Measurements from ENCODE around the gene SETD3.

Gene SETD3

DNA sequence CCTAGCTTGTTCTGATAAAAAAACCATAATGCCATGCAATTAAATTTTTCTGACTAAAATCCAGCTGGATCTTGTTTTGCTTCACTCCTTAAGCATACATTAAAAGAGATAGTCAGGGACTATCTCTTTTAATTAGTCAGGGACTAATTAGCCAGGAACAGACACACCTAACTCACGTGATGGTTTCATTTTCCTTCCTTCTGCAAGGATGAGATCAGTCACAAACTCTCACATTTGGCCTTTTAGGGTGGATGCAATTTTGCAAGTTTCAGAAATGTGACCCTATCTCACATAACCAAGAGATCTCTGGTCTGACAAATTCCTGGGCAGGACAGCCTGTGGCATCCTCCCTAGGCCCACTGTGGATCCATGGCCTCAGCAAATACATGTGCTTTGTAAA lies 62.4 kb downstream of the SETD3 start:
- no peak for DNase-seq

GRCh38 chr14:99416909-99417308 lies 63.8 kb downstream of the SETD3 start:
- DNase-seq: no peak

DNA sequence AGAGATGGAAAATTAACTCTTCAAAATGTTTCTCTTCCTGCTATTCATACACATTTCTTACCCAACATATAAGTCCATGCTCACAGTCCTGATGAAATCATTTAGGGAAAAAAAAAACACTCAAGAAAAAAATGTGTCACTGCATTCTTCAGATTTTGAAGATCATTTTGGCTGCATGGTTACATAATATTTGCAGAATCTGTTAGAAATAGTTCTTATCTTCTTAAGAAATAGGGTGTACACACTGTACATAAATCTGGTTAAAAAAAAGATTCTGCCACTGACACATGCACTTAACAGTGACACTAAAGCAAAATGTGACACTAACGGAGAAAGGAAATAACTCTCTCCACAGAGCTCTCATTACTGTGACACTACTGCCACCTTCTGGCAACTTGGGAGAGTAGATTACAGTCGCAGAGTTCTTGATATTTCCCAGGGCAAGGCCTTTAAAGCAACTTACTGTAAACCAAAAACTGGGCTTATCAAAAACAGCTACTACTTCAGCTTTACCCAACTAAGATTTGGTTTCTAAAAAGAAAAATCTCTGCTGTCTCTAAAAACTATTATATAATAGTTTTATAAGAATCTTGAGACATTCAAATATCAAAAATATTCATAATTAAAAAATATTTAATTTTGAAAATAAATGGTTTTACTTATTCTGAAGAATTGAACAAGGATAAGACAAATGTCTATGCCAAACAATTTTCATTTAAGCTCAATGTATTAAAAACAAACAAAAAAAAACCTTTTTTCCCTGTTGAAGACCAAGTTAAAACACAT lies 65.0 kb downstream of the SETD3 start:
- DNase-seq: peak; percentile 40

DNA sequence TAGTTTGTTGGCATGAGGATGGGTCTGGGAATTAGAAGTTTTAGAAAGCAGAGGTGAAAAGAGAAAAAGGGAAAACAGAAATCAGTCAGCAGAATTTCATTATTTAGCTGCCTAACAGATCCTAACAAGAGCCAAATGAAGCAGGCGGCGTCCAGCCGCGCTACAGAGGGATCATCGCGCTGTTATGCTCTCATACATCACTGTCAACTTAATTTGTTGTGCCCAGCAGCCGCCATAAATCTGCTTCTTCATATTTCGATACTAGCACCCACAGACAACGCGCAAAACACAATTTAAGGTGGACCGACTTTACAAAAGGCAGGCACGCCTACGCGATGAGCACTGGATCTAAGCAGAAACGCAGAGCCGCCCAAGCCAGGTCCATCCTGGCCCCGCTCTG lies 66.7 kb downstream of the SETD3 start:
- no peak for DNase-seq

DNA sequence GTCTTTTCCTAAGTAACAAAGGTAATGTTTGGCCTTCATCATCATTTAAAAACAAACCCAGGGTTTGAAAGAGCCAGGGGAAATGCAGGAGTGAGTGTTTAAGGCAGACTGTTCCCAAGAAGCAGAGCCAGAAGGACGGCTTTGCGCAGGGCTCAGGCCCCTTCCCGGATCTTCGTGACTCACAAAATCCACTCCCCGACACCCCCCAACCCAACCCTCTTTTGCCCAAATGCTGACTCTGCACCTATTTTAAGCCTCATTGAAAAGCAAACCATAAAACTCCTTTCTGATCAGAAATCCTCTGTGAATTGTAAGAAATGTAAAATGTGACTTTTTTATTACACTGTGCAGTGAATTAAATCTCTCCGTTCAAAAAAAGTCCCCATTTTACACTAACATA lies 67.5 kb downstream of the SETD3 start:
- no peak for DNase-seq

GRCh38 chr14:99412117-99413061 lies 68.3 kb downstream of the SETD3 start:
- DNase-seq: no peak

GRCh38 chr14:99410019-99410418 lies 70.6 kb downstream of the SETD3 start:
- DNase-seq: no peak

DNA sequence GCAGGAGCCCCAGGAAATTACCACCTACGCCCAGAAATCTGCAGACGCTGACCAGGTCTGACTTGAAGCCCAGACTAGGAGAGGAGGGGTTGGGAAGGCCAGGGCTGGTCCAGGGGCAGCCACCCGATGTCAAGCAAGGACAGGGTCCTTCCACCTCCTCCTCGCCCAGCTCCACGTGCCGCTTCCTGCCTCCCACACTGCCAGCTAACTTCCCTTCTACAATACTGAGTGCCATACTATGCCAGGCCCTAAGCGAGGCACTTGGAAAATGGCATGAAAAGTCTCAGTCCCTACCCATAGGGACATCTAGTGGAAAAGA lies 71.7 kb downstream of the SETD3 start:
- DNase-seq: no peak

DNA sequence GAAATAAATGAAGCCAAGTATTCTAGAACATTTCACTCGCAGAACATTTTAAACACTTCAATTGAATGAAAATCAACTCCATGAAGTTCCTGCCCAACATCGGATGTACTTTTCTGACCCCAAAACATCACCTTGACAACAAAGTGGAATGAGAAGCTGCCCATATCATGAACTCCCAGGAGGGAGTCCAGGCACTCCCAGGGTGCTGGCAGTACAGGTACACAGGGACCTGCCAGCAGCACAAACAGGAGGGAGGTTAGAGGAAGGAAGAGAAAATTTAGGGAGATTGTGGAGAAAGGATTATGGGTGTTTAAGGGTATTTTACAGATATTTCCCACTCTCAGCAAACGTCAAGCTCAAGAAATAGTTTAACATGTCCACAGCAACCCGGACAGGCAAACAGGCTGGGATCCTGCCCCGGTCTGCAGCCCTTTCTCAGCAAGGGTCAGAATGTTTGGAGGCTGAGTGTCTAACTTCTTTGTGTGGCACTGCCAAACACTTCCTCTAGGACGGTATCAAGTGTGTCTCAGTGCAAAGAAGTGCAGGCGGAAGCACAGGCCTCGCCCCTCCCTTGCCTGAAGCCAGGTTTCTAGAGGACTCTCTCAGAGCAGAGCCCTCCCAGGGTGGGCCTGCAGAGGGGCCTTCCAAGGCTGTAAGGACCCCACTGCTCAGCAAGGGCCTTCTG lies 72.2 kb downstream of the SETD3 start:
- no peak for DNase-seq

DNA sequence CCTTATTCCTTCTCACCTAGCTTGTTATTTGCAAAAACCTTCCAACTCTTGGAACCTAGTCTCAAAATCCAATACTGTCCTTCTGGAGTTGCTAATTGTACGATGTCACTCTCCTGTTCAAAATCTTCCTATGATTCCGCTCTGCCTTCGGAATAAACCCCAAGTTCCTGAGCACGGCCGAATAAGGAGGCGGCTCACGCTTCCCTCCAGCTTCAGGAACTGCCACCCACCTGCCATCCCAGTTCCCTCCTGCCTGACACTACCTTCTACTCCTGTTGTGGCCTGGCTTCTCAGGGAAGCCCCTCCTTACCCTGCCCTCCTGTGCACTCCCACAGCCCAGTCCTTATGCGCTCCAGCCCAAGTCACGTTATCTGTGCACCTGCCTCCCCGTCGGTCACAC lies 73.2 kb downstream of the SETD3 start:
- DNase-seq: no peak

GRCh38 chr14:99402950-99403349 lies 77.7 kb downstream of the SETD3 start:
- DNase-seq: no peak

GRCh38 chr14:99402285-99402648 lies 78.4 kb downstream of the SETD3 start:
- DNase-seq: no peak

DNA sequence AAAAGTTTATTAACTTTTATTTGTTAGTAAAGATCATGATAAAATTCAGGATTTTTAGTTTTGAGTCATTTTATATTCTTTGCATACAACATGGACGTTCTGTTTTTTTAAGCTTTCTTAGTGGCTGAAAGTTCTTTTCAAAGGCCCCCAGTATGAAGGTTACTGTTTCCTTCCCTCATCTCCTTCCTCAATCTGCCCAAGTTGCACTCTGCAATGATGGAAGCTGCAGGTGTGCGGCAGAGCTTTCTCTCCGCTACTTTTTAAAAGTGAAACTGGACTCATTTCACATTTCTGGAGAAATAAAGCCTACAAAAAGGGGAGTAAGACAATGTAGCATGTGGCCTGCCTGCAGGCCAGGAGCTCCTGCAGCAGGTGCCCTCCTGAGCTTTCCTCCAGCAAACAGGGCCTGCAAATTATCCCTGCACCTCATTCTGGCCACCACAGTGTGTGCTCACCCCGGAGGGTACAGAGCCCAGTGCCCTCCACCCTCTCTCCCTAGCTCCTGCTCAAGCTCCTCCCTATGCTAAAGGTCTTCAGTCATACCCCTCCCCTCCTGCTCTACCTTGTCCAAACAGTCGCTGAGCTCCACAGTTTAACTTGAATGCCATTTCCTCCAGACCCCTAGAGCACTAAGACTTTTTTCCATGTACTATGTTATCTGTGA lies 78.9 kb downstream of the SETD3 start:
- no peak for DNase-seq

DNA sequence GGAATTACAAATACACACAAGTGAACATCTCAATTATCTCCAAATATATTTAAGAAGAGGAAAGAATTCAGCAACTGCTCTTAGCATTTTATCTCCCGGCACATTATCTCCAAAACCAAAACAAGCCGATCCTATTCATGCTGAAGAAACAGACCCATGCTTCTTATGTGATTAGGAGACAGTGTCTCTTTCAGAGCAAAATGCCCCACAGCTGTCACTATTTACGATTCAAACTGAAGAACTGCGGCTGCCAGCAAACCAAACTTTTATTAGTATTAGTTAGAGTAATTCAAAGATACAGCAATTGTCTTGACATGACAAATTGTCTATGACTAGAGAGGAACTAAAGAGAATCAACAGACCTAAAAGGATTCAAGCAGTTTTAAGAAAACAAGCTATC lies 79.4 kb downstream of the SETD3 start:
- no peak for DNase-seq

- DNase-seq: no peak
These were observed 83.0 kb downstream of the SETD3 start for GRCh38 chr14:99397698-99398097.

DNA sequence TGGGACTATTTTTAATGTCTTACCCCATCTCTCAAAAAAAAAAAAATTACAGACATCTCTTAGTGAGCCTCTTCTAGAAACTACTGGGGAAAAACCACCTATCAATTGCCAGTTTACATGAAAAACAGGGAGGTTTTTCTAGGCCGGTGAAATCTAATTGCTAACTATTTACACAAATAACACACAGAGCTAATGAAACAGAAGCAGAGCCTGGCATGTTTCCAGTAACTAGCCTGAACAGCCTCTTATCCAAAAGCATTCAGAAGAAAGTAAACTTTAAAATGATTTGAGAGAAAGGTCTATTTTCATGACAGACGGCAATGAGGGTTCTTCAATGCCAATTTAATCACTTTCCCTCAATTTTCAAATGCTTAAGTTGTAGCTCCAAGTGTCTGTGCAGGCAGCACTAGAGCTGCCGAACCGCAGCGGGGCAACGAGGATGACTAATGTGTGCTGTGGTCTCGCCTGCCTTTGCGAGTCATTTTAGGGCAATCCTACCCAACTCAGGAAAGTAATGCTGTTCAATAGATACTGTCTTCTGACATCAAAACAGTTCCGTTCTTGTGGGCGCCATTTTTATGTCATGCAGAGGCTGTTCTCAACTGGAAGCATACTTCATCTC lies 84.6 kb downstream of the SETD3 start:
- DNase-seq: peak; percentile 53

- no peak for DNase-seq
These were observed 86.0 kb downstream of the SETD3 start for GRCh38 chr14:99394602-99395156.

DNA sequence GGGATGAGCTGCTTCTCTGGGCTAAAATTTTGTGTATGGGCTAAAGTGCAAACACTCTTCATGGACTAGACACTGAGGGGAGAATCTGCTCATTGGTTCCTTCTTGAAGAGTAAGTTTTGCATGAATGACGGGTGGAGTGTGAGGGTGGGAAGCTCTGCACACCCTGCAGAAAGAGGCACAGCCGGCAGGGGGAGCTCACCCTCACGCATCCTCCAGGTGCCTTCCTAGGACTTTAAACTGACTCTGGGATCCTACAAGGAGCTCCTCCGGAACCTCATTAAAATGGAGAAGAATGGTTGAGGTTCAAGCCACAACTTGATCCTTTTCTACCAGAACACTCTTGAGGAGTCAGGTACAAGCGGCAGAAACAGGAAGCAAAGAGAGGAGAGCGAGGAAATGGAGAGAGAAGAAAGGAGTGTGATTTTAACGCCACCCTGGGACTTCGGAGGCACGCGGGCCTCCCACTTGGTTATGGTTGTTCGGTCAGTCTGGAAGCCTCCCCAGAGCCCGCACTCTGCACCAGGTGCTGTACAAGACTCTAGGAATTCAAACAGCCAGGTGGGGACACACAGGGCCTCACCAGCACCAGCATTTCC lies 87.5 kb downstream of the SETD3 start:
- DNase-seq: no peak

DNA sequence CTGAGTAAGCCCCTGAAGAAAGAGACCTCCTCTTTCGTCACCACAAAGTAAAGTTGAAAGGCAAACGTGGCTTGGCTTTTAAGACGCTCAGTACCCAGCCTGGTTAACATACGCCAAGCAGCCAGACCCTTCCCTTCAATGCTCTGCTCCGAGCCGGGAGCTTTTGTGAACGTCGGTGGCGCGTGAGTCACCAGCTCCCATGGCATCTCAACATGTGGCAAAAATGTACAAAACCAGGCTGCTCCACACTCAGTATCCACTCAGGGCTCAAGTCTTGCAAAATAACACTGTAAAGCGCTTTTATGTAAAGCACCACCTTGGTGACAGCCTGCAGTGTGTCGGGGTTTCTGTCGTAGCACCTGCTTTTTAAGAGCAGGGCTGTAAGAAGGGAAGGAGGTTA lies 89.0 kb downstream of the SETD3 start:
- no peak for DNase-seq

GRCh38 chr14:99389174-99389826 lies 91.4 kb downstream of the SETD3 start:
- DNase-seq: no peak

DNA sequence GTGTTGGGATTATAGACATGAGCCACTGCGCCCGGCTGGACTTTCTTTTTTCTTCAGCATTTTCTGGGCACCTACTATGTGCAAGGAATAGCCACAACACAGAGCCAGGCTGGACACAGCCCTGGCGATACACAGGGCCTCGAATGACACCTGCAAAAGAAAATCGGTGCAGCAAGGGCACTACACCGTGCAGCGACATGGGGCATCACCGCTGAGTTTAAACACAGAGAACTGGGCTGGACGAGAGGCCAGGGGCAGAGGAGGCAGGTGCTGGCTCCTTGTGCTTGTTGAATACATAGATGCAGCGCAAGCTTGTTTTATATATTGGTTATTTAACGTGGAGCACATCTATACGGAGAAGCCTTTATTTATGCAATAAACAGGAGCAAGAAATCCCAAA lies 92.4 kb downstream of the SETD3 start:
- DNase-seq: no peak
